Mammary epithelial cell (primary cell): Measurements from ENCODE around the gene GALE.

Experiments used
- CTCF ChIP-seq, 2 donors: IDR thresholded peaks in 1 of 2; conservative IDR thresholded peaks in 1 of 2; 2 replicates each; pipeline ENCODE4 v1.5.1; 2011 to 2012; ENCODE audit warnings: inconsistent platforms in 2 of 2, low read length in 2 of 2, mild to moderate bottlenecking in 2 of 2, control low read depth in 1 of 2, low read depth in 1 of 2; ENCODE audit not compliant: insufficient read depth in 1 of 2; ENCODE audit errors: extremely low read depth in 1 of 2
- EZH2 ChIP-seq: IDR thresholded peaks from 2 replicates; pipeline ENCODE4 v1.6.1; 2012; ENCODE audit warnings: low read length, inconsistent platforms, borderline replicate concordance

GRCh38 chr1:23779826-23780371 lies 20.7 kb downstream of the GALE start:
- no peak for TF ChIP-seq CTCF (conservative IDR thresholded peaks at IDR 0.05 in 1 of 2, IDR thresholded peaks at IDR 0.05 in 1 of 2; ENCODE audit: extremely low read depth in 1 of 2, insufficient read depth in 1 of 2, low read depth in 1 of 2, low read length in 2 of 2)
- no peak for TF ChIP-seq EZH2
